AG04449 (cell line): Measurements from ENCODE around the gene CD276.

Source experiments
- CTCF ChIA-PET: fragments of 350-600 bp; formaldehyde crosslinking; extraction: SDS; loops from one replicate; lab custom pipeline; 2021; ENCODE audit warnings: antibody characterized with exemption; lab: Yijun Ruan, JAX
- POLR2A ChIA-PET: fragments of 400-600, 350-600 bp; formaldehyde crosslinking; extraction: SDS; loops from one replicate; lab custom pipeline; 2020; ENCODE audit warnings: antibody characterized with exemption, inconsistent platforms; lab: Yijun Ruan, JAX
- DNase-seq: peaks from one replicate; pipeline ENCODE4 v3.0.0-alpha.2; 2010; ENCODE audit warnings: low read depth, low spot score
- H3K4me3 ChIP-seq: 2 replicates; pipeline ENCODE4 v1.5.1; 2011; ENCODE audit warnings: low read depth, mild to moderate bottlenecking, control low read depth, low read length
- CTCF ChIP-seq: IDR thresholded peaks from one replicate; pipeline ENCODE4 v1.5.1; 2011; ENCODE audit warnings: mild to moderate bottlenecking, moderate library complexity, low read length, control low read depth, inconsistent platforms; ENCODE audit not compliant: insufficient read depth; ENCODE audit errors: missing control alignments

Gene CD276

GRCh38 chr15:73681856-73682599 is 2.2 kb upstream of the CD276 start:
- CTCF ChIA-PET = interaction anchor here (1.1 to 15.1 kb wide), 5 partner anchors 8 to 46 kb away, joined by 3 to 378 read pairs (median 67); partner anchors contain the start of gene NPTN
- POLR2A ChIA-PET = no interaction called here
- no peak for TF ChIP-seq CTCF
- H3K4me3 ChIP-seq = no peak overlapping the region
- no peak for DNase-seq

GRCh38 chr15:73682600-73683090 is 1.5 kb upstream of the CD276 start:
- POLR2A ChIA-PET = interaction anchor here (1.1 to 1.4 kb wide), 2 partner anchors 14 to 49 kb away, joined by 3 to 5 read pairs; partner anchors contain the start of gene NPTN

GRCh38 chr15:73683257-73683776 is 866 bp upstream of the CD276 start:
- DNase-seq = no peak
- TF ChIP-seq CTCF = peak; percentile 32
- CTCF ChIA-PET = interaction anchor here (0.9 to 15.1 kb wide), 10 partner anchors 9 to 123 kb away, joined by 3 to 378 read pairs (median 5); partner anchors contain the start of gene NPTN
- POLR2A ChIA-PET = interaction anchor here (1.1 to 1.4 kb wide), 2 partner anchors 14 to 50 kb away, joined by 3 to 5 read pairs; partner anchors contain the start of gene NPTN
- H3K4me3 ChIP-seq = peak overlapping the region; percentile 85

More at GRCh38 chr15:73682600-73683090, 1.5 kb upstream of the CD276 start:
- TF ChIP-seq CTCF = no peak
- DNase-seq = no peak
- CTCF ChIA-PET = interaction anchor here (0.9 to 15.1 kb wide), 8 partner anchors 8 to 122 kb away, joined by 3 to 378 read pairs (median 8); partner anchors contain the start of gene NPTN
- no peak overlapping the region for H3K4me3 ChIP-seq

GRCh38 chr15:73684581-73685455 is 635 bp downstream of the CD276 start:
- H3K4me3 ChIP-seq = peak overlapping the region; percentile 85
- no peak for DNase-seq
- ChIA-PET POLR2A (interaction anchor here (2.3 to 2.4 kb wide), 2 partner anchors 12 to 52 kb away, joined by 6 to 11 read pairs; no protein-coding TSS in a partner anchor), CTCF (interaction anchor here (0.9 to 15.1 kb wide), 8 partner anchors 8 to 124 kb away, joined by 3 to 378 read pairs (median 36); partner anchors contain the start of gene NPTN)
- no peak for TF ChIP-seq CTCF

GRCh38 chr15:73685981-73686380 is 1.8 kb downstream of the CD276 start:
- no peak for DNase-seq
- H3K4me3 ChIP-seq = peak overlapping the region; percentile 85
- POLR2A ChIA-PET = interaction anchor here (1.1 to 2.4 kb wide), 3 partner anchors 11 to 54 kb away, joined by 6 to 11 read pairs (median 7); partner anchors contain the start of gene NPTN
- no peak for TF ChIP-seq CTCF
- CTCF ChIA-PET = interaction anchor here (0.6 to 15.1 kb wide), 12 partner anchors 9 to 221 kb away, joined by 3 to 378 read pairs (median 4); partner anchors contain the start of gene NPTN
